PC-3 (cell line): ENCODE data around the gene ZNRF2. TPM values are rescaled to one million over a fixed set of nuclear protein-coding genes. Genes with fewer than 3 reads are reported as not detected.
A peak's percentile ranks its signal among the peaks of the same experiment; 100 is the strongest.

Source experiments
- ATAC-seq: fragments of 200-7000 bp; cut with Tn5 transposase; 2 replicates; pipeline ENCODE4 v1.9.1; 2020; ENCODE audit warnings: mild to moderate bottlenecking, moderate library complexity
- BruUV-seq: library from RNA; stranded (reverse); fragments of 400-500 nt; replicated peaks from 2 replicates; lab custom pipeline; 2021; lab: Mats Ljungman, UMichigan
- CTCF ChIA-PET: fragments of 300-600 bp; sonication (Branson Sonifier 250); formaldehyde crosslinking; loops from one replicate; lab custom pipeline; 2022; ENCODE audit warnings: antibody characterized with exemption; lab: Charles Lee
- POLR2A ChIA-PET: fragments of 300-600 bp; sonication (Branson Sonifier 250); formaldehyde crosslinking; loops from one replicate; lab custom pipeline; 2022; ENCODE audit warnings: antibody characterized with exemption; ENCODE audit not compliant: unreplicated experiment; lab: Charles Lee
- DNase-seq: peaks from one replicate; pipeline ENCODE4 v3.0.0-alpha.2; 2015
- H2AFZ ChIP-seq: fragments of 300-600 bp; sonication (generic); 2 replicates; pipeline ENCODE4 v1.6.0; 2016; ENCODE audit warnings: antibody characterized with exemption, low read length
- H3F3A ChIP-seq: fragments of 300-600 bp; sonication (generic); one replicate; pipeline ENCODE4 v1.6.0; 2017; ENCODE audit warnings: antibody characterized with exemption, low read length, control low read depth, mild to moderate bottlenecking; ENCODE audit not compliant: unreplicated experiment
- H3K27ac ChIP-seq: fragments of 300-600 bp; sonication (generic); 2 replicates; pipeline ENCODE4 v1.5.1; 2016; ENCODE audit warnings: mild to moderate bottlenecking, low read length
- H3K27me3 ChIP-seq: fragments of 300-600 bp; sonication (generic); 2 replicates; pipeline ENCODE4 v1.6.1; 2016; ENCODE audit warnings: low read length, mixed read lengths
- H3K36me3 ChIP-seq: fragments of 300-600 bp; sonication (generic); 2 replicates; pipeline ENCODE4 v1.6.1; 2016; ENCODE audit warnings: low read depth, mixed run types, low read length, mixed read lengths
- H3K4me1 ChIP-seq: fragments of 300-600 bp; sonication (generic); 2 replicates; pipeline ENCODE4 v1.5.1; 2016; ENCODE audit warnings: low read length; ENCODE audit not compliant: insufficient read depth
- H3K4me2 ChIP-seq: fragments of 300-600 bp; sonication (generic); 2 replicates; pipeline ENCODE4 v1.6.0; 2016; ENCODE audit warnings: low read length
- H3K4me3 ChIP-seq: fragments of 300-600 bp; sonication (generic); 2 replicates; pipeline ENCODE4 v1.5.1; 2016; ENCODE audit warnings: mild to moderate bottlenecking, low read length, mixed read lengths
- H3K79me2 ChIP-seq: fragments of 300-600 bp; sonication (generic); 2 replicates; pipeline ENCODE4 v1.6.1; 2017; ENCODE audit warnings: low read length, mixed read lengths
- H3K9ac ChIP-seq: fragments of 300-600 bp; sonication (generic); 2 replicates; pipeline ENCODE4 v1.6.0; 2016; ENCODE audit warnings: mild to moderate bottlenecking, low read length
- H3K9me2 ChIP-seq: fragments of 300-600 bp; sonication (generic); replicated peaks from 2 replicates; pipeline ENCODE4 v1.6.1; 2016; ENCODE audit warnings: mixed run types, low read length, mixed read lengths
- H3K9me3 ChIP-seq: fragments of 300-600 bp; sonication (generic); 2 replicates; pipeline ENCODE4 v1.6.1; 2016; ENCODE audit warnings: low read length, mixed read lengths
- H4K20me1 ChIP-seq: fragments of 300-600 bp; sonication (generic); 2 replicates; pipeline ENCODE4 v1.6.1; 2016; ENCODE audit warnings: low read length, mixed read lengths
- EZH2 ChIP-seq: fragments of 300-600 bp; sonication (generic); IDR thresholded peaks from one replicate; pipeline ENCODE4 v1.6.1; 2017; ENCODE audit warnings: antibody characterized with exemption, mild to moderate bottlenecking, low read length; ENCODE audit not compliant: unreplicated experiment
- EZH2phosphoT487 ChIP-seq: fragments of 300-600 bp; sonication (generic); IDR thresholded peaks from 2 replicates; pipeline ENCODE4 v1.6.1; 2018; ENCODE audit warnings: mild to moderate bottlenecking, antibody characterized with exemption, low read length, borderline replicate concordance
- intact Hi-C: fragments of 100-400 bp; cut with micrococcal nuclease; formaldehyde crosslinking; loops from 2 replicates; pipeline ENCODE4 v1.9.0; 2023
- total RNA-seq: library from RNA; depleted of rRNA; stranded (reverse); fragments of >200 nt; gene quantifications from 2 replicates; pipeline ENCODE4 v1.2.3, GENCODE V29; 2014
- TF ChIP-seq, protein P1 (sequence below): fragments of 300-600 bp; sonication (generic); conservative IDR thresholded peaks from 2 replicates; pipeline ENCODE4 v1.5.1; 2017; ENCODE audit warnings: antibody characterized with exemption, low read depth, mild to moderate bottlenecking, low read length

ZNRF2 gene
- total RNA-seq, 1 experiment from 2014 or later: 13.1 TPM

DNA sequence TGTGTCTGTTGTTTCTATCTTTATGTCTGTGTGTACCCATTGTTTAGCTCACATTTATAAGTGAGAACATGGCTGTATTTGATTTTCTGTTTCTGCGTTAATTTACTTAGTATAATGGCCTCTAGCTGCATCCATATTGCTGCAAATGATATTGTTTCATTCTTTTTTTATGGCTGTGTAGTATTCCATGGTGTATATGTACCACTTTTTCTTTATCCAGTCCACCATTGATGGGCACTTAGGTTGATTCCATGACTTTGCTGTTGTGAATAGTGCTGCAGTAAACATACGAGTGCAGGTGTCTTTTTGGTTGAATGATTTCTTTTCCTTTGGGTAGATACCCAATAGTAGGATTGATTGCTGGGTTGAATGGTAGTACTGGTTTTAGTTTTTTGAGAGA is 48.2 kb downstream of the ZNRF2 start:
- no peaks in the 10 kb centered on the region for H3K9me2 ChIP-seq
- no TSS peak for BruUV-seq
- POLR2A ChIA-PET: no interaction called here
- H3K4me1 ChIP-seq: peaks cover 43% of the 10 kb centered on the region
- H3K4me3 ChIP-seq: no peak overlapping the region
- no peaks in the 10 kb centered on the region for H3K27me3 ChIP-seq
- no peaks in the 10 kb centered on the region for H3K36me3 ChIP-seq
- H3K4me2 ChIP-seq: no peak overlapping the region
- H3K79me2 ChIP-seq: peaks cover 65% of the 10 kb centered on the region
- CTCF ChIA-PET: no interaction called here
- H3F3A ChIP-seq: no peaks in the 10 kb centered on the region
- H2AFZ ChIP-seq: no peak overlapping the region
- no peak for TF ChIP-seq EZH2phosphoT487
- TF ChIP-seq, protein P1, sequence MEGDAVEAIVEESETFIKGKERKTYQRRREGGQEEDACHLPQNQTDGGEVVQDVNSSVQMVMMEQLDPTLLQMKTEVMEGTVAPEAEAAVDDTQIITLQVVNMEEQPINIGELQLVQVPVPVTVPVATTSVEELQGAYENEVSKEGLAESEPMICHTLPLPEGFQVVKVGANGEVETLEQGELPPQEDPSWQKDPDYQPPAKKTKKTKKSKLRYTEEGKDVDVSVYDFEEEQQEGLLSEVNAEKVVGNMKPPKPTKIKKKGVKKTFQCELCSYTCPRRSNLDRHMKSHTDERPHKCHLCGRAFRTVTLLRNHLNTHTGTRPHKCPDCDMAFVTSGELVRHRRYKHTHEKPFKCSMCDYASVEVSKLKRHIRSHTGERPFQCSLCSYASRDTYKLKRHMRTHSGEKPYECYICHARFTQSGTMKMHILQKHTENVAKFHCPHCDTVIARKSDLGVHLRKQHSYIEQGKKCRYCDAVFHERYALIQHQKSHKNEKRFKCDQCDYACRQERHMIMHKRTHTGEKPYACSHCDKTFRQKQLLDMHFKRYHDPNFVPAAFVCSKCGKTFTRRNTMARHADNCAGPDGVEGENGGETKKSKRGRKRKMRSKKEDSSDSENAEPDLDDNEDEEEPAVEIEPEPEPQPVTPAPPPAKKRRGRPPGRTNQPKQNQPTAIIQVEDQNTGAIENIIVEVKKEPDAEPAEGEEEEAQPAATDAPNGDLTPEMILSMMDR: no peak
- TF ChIP-seq EZH2: no peak
- no peaks in the 10 kb centered on the region for H4K20me1 ChIP-seq
- ATAC-seq (no peak), DNase-seq (no peak)
- no peaks in the 10 kb centered on the region for H3K9me3 ChIP-seq
- H3K27ac ChIP-seq: no peak overlapping the region
- no peak overlapping the region for H3K9ac ChIP-seq
- intact Hi-C loops: no loop called here

DNA sequence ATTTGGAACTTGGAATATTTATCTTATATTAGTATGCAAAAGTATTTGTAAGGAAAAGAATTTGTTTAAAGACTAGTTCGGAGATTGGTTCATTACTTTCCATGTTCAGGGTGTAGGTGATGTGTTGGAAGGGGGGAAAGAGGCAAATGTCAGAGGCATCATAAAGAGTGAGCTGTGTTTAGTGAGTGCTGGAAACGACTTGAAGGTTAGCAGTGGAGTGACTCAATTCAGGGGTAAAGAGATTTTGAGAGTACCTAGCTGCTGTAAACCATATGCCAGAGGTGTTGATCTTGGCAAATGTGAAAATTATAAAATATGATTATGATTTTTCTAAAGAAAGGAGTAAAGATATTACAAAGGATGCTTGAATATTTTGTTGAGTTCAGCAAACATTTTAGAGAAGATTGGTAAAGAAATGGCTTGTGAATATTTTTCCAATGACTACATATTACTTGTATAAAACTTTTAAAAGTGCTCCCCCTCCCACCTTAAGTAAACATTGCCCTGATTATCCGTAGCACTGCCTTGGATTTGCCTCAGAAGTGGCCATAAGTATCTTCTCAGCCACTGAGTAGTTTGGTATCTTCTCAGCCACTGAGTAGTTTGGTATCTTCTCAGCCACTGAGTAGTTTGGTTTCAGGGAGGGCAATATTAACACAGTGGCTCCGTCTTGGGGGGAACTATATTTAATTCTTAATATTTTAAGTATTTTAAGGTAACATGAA is 51.5 kb downstream of the ZNRF2 start:
- H3K9me3 ChIP-seq: no peaks in the 10 kb centered on the region
- peaks cover 41% of the 10 kb centered on the region for H3K79me2 ChIP-seq
- peaks cover 27% of the 10 kb centered on the region for H3K4me1 ChIP-seq
- ChIA-PET POLR2A (no interaction called here), CTCF (interaction anchor here (0.6 kb wide), 1 partner anchor 214 kb away, joined by 3 read pairs; no protein-coding TSS in a partner anchor)
- no peaks in the 10 kb centered on the region for H3K9me2 ChIP-seq
- H3K27me3 ChIP-seq: no peaks in the 10 kb centered on the region
- H3K4me2 ChIP-seq: peak overlapping the region; percentile 32
- no peak overlapping the region for H3K9ac ChIP-seq
- H3K4me3 ChIP-seq: no peak overlapping the region
- no TSS peak for BruUV-seq
- no peak for TF ChIP-seq EZH2phosphoT487
- H3K27ac ChIP-seq: no peak overlapping the region
- peak; percentile 50 for DNase-seq
- H2AFZ ChIP-seq: no peak overlapping the region
- no peaks in the 10 kb centered on the region for H4K20me1 ChIP-seq
- no peaks in the 10 kb centered on the region for H3F3A ChIP-seq
- intact Hi-C loops: no loop called here
- ATAC-seq: peak; percentile 90
- no peaks in the 10 kb centered on the region for H3K36me3 ChIP-seq

DNA sequence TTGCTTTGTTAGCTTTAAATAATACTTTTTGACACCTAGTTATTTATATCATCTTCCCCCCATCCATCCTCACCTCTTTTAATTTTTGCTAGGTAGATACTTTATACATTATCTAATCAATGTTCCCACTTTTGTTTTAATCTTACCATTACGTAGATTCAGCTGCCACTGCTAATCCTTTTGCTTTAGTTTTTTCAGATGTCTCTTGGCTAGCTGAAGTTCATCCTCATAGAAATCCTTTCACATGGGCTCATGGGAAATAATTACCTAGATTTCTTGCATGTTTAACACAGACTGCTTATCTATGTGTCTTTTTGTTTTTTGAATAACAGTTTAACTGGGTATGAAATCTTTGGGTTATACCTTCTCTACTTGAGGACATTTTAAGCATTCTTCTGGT is 60.1 kb downstream of the ZNRF2 start:
- H2AFZ ChIP-seq: no peak overlapping the region
- H3K9ac ChIP-seq: no peak overlapping the region
- BruUV-seq: no TSS peak
- H3F3A ChIP-seq: no peaks in the 10 kb centered on the region
- H3K27ac ChIP-seq: no peak overlapping the region
- no peaks in the 10 kb centered on the region for H3K9me3 ChIP-seq
- no peaks in the 10 kb centered on the region for H3K27me3 ChIP-seq
- CTCF ChIA-PET: no interaction called here
- POLR2A ChIA-PET: no interaction called here
- H3K4me3 ChIP-seq: no peak overlapping the region
- ATAC-seq: no peak
- TF ChIP-seq, protein P1: no peak
- no peak for TF ChIP-seq EZH2phosphoT487
- peaks cover 40% of the 10 kb centered on the region for H3K79me2 ChIP-seq
- intact Hi-C loops: no loop called here
- peaks cover 28% of the 10 kb centered on the region for H3K4me1 ChIP-seq
- no peaks in the 10 kb centered on the region for H4K20me1 ChIP-seq
- no peak overlapping the region for H3K4me2 ChIP-seq
- no peaks in the 10 kb centered on the region for H3K9me2 ChIP-seq
- no peaks in the 10 kb centered on the region for H3K36me3 ChIP-seq
- no peak for DNase-seq
